GM23338 (cell line): ENCODE data around the gene SMIM5.

Experiments used
- CTCF ChIP-seq, 2 experiments: fragments of 200-600 bp in 1 of 2; sonication (generic) in 1 of 2; conservative IDR thresholded peaks; 2 replicates each; pipeline versions ENCODE4 v1.5.1 to v1.6.1; 2016 to 2017; ENCODE audit warnings: antibody characterized with exemption in 2 of 2, low read depth in 2 of 2, mild to moderate bottlenecking in 2 of 2, moderate library complexity in 1 of 2
- EZH2 ChIP-seq: fragments of 200-600 bp; sonication (generic); IDR thresholded peaks from one replicate; pipeline ENCODE4 v1.8.0; 2017; ENCODE audit warnings: antibody characterized with exemption, mild to moderate bottlenecking, low read depth; ENCODE audit not compliant: unreplicated experiment
- EZH2phosphoT487 ChIP-seq: fragments of 200-600 bp; sonication (generic); IDR thresholded peaks from one replicate; pipeline ENCODE4 v1.8.1; 2018; ENCODE audit warnings: antibody characterized with exemption; ENCODE audit not compliant: unreplicated experiment
- JUNB ChIP-seq: IDR thresholded peaks from one replicate; pipeline ENCODE4 v1.6.1; 2016; ENCODE audit warnings: antibody characterized with exemption; ENCODE audit not compliant: unreplicated experiment
- REST ChIP-seq: IDR thresholded peaks from one replicate; pipeline ENCODE4 v1.6.1; 2018; ENCODE audit warnings: antibody characterized with exemption; ENCODE audit not compliant: unreplicated experiment
- TF ChIP-seq, protein P1 (sequence below): IDR thresholded peaks from 2 replicates; pipeline ENCODE4 v1.6.1; 2016; ENCODE audit warnings: antibody characterized with exemption

DNA sequence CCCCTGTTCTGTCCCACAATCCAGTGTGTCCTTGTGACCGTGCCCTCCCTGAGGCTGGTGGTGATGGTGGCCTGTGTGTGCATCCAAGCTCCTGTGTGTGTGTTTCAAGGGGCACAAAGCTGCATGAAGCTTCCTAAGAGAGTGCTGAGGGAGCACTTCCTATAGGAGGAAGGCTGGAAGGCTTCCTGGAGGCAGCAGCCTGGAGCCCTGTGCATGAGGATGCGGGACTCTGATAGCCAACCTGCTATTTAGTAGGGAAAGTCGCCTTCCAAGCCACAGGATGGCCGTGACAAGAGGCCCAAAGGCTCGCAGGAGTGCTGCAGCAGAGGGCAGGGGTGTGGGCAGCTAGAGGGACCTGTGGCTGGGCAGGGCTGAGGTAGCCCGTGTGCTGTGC is 37.3 kb upstream of the SMIM5 start:
- no peak for TF ChIP-seq EZH2
- no peak for TF ChIP-seq CTCF (conservative IDR thresholded peaks at IDR 0.05; ENCODE audit: low read depth in 2 of 2)
- no peak for TF ChIP-seq JUNB
- TF ChIP-seq REST, result no peak
- no peak for TF ChIP-seq EZH2phosphoT487
- TF ChIP-seq, protein P1, sequence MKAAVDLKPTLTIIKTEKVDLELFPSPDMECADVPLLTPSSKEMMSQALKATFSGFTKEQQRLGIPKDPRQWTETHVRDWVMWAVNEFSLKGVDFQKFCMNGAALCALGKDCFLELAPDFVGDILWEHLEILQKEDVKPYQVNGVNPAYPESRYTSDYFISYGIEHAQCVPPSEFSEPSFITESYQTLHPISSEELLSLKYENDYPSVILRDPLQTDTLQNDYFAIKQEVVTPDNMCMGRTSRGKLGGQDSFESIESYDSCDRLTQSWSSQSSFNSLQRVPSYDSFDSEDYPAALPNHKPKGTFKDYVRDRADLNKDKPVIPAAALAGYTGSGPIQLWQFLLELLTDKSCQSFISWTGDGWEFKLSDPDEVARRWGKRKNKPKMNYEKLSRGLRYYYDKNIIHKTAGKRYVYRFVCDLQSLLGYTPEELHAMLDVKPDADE, result no peak
